ENCODE measurements around the gene CSNK1G1.
A peak's percentile ranks its signal among the peaks of the same experiment; 100 is the strongest.
"Not testable (repeated sequence)": the region's sequence is repeated elsewhere in the genome, so short reads cannot be mapped to it uniquely, and the experiment has no call there.

CSNK1G1 gene

GRCh38 chr15:64122444-64122843 lies 233.5 kb downstream of the CSNK1G1 start:
- H3K4me1 ChIP-seq (ENCODE audit: control insufficient read depth in 1 of 2, insufficient read depth in 2 of 2, low read length in 2 of 2): no peaks in the 10 kb centered on the region
- no peaks in the 10 kb centered on the region for H3K79me2 ChIP-seq (ENCODE audit: control insufficient read depth, insufficient read depth, low read length, poor library complexity)
- no peak overlapping the region for H2AFZ ChIP-seq (ENCODE audit: insufficient read depth, low read length, poor library complexity)
- H2BK120ac ChIP-seq (ENCODE audit: insufficient read depth, low read length, poor library complexity): no peak overlapping the region
- no peak overlapping the region for H3K18ac ChIP-seq (ENCODE audit: low read length)
- H2BK5ac ChIP-seq (ENCODE audit: low read depth, low read length, poor library complexity): no peak overlapping the region
- H3K79me1 ChIP-seq (ENCODE audit: low read length): no peaks in the 10 kb centered on the region
- WGBS (ENCODE audit: extremely low coverage, insufficient coverage, insufficient read length): no CpG with 5 or more reads among the region's 1 CpG
- no peak overlapping the region for H3K9ac ChIP-seq (ENCODE audit: low read length)
- no peak overlapping the region for H3K23ac ChIP-seq (ENCODE audit: low read length)
- H4K12ac ChIP-seq (ENCODE audit: low read depth, low read length): no peak overlapping the region
- no peak overlapping the region for H2AK5ac ChIP-seq (ENCODE audit: low read length)
- peak overlapping the region; percentile 31 for H3K4me2 ChIP-seq (ENCODE audit: low read length)
- H3K9me3 ChIP-seq (ENCODE audit: insufficient read depth, low read depth, low read length): no peaks in the 10 kb centered on the region
- H3K27ac ChIP-seq (ENCODE audit: low read depth, low read length): no peak overlapping the region
- no peak overlapping the region for H3K14ac ChIP-seq (ENCODE audit: low read length)
- no peaks in the 10 kb centered on the region for H3K27me3 ChIP-seq (ENCODE audit: insufficient read depth, low read length)
- no peak for DNase-seq
- no peak overlapping the region for H3K4me3 ChIP-seq (ENCODE audit: low read depth, low read length)
- no peak overlapping the region for H2BK12ac ChIP-seq (ENCODE audit: low read length)
- no peak overlapping the region for H4K91ac ChIP-seq (ENCODE audit: low read depth, low read length)
- no peak overlapping the region for H4K8ac ChIP-seq (ENCODE audit: low read depth, low read length)
- no peak overlapping the region for H3K4ac ChIP-seq (ENCODE audit: low read depth, low read length)
- peaks cover 13 to 28% of the 10 kb centered on the region in 2 experiments for H3K36me3 ChIP-seq (ENCODE audit: control insufficient read depth in 1 of 2, insufficient read depth in 2 of 2, low read length in 2 of 2)

- H3K4me1 ChIP-seq (ENCODE audit: control insufficient read depth in 1 of 2, insufficient read depth in 2 of 2, low read length in 2 of 2): no peaks in the 10 kb centered on the region
- no peaks in the 10 kb centered on the region for H3K79me2 ChIP-seq (ENCODE audit: control insufficient read depth, insufficient read depth, low read length, poor library complexity)
- no peaks in the 10 kb centered on the region for H3K27me3 ChIP-seq (ENCODE audit: insufficient read depth, low read length)
- no peak overlapping the region for H3K4me2 ChIP-seq (ENCODE audit: low read length)
- no peak overlapping the region for H2BK12ac ChIP-seq (ENCODE audit: low read length)
- H3K9ac ChIP-seq (ENCODE audit: low read length): no peak overlapping the region
- no CpG with 5 or more reads among the region's 4 CpGs for WGBS (ENCODE audit: extremely low coverage, insufficient coverage, insufficient read length)
- H3K14ac ChIP-seq (ENCODE audit: low read length): no peak overlapping the region
- no peak overlapping the region for H3K18ac ChIP-seq (ENCODE audit: low read length)
- no peak overlapping the region for H3K27ac ChIP-seq (ENCODE audit: low read depth, low read length)
- no peaks in the 10 kb centered on the region for H3K79me1 ChIP-seq (ENCODE audit: low read length)
- H2AK5ac ChIP-seq (ENCODE audit: low read length): no peak overlapping the region
- DNase-seq: no peak
- H3K36me3 ChIP-seq (ENCODE audit: control insufficient read depth in 1 of 2, insufficient read depth in 2 of 2, low read length in 2 of 2): peaks cover 16 to 28% of the 10 kb centered on the region in 2 experiments
- H4K91ac ChIP-seq (ENCODE audit: low read depth, low read length): no peak overlapping the region
- no peak overlapping the region for H2AFZ ChIP-seq (ENCODE audit: insufficient read depth, low read length, poor library complexity)
- no peak overlapping the region for H3K4ac ChIP-seq (ENCODE audit: low read depth, low read length)
- no peak overlapping the region for H4K8ac ChIP-seq (ENCODE audit: low read depth, low read length)
- H2BK5ac ChIP-seq (ENCODE audit: low read depth, low read length, poor library complexity): no peak overlapping the region
- no peak overlapping the region for H3K23ac ChIP-seq (ENCODE audit: low read length)
- H4K12ac ChIP-seq (ENCODE audit: low read depth, low read length): no peak overlapping the region
- H3K9me3 ChIP-seq (ENCODE audit: insufficient read depth, low read depth, low read length): no peaks in the 10 kb centered on the region
- H2BK120ac ChIP-seq (ENCODE audit: insufficient read depth, low read length, poor library complexity): no peak overlapping the region
- no peak overlapping the region for H3K4me3 ChIP-seq (ENCODE audit: low read depth, low read length)
Observed at GRCh38 chr15:64121614-64122013, 234.4 kb downstream of the CSNK1G1 start.

GRCh38 chr15:64120322-64120721 lies 235.7 kb downstream of the CSNK1G1 start:
- H2BK12ac ChIP-seq (ENCODE audit: low read length); H3K4ac ChIP-seq (ENCODE audit: low read depth, low read length); H3K79me2 ChIP-seq (ENCODE audit: control insufficient read depth, insufficient read depth, low read length, poor library complexity); H4K91ac ChIP-seq (ENCODE audit: low read depth, low read length); H2BK5ac ChIP-seq (ENCODE audit: low read depth, low read length, poor library complexity); H3K4me2 ChIP-seq (ENCODE audit: low read length); H3K9me3 ChIP-seq (ENCODE audit: insufficient read depth, low read depth, low read length); H2AFZ ChIP-seq (ENCODE audit: insufficient read depth, low read length, poor library complexity); H3K23ac ChIP-seq (ENCODE audit: low read length); H3K27me3 ChIP-seq (ENCODE audit: insufficient read depth, low read length); H3K27ac ChIP-seq (ENCODE audit: low read depth, low read length); DNase-seq; H3K4me3 ChIP-seq (ENCODE audit: low read depth, low read length); H3K4me1 ChIP-seq (ENCODE audit: control insufficient read depth in 1 of 2, insufficient read depth in 2 of 2, low read length in 2 of 2); H3K18ac ChIP-seq (ENCODE audit: low read length); H2AK5ac ChIP-seq (ENCODE audit: low read length); H3K14ac ChIP-seq (ENCODE audit: low read length); H3K79me1 ChIP-seq (ENCODE audit: low read length); H3K9ac ChIP-seq (ENCODE audit: low read length); H4K12ac ChIP-seq (ENCODE audit: low read depth, low read length); H4K8ac ChIP-seq (ENCODE audit: low read depth, low read length); H2BK120ac ChIP-seq (ENCODE audit: insufficient read depth, low read length, poor library complexity): not testable (repeated sequence)
- peaks cover 18 to 23% of the 10 kb centered on the region in 2 experiments for H3K36me3 ChIP-seq (ENCODE audit: control insufficient read depth in 1 of 2, insufficient read depth in 2 of 2, low read length in 2 of 2)
- no CpG with 5 or more reads among the region's 2 CpGs for WGBS (ENCODE audit: extremely low coverage, insufficient coverage, insufficient read length)

GRCh38 chr15:64117759-64118487 lies 238.1 kb downstream of the CSNK1G1 start:
- Histone ChIP-seq H3K27ac (ENCODE audit: low read depth, low read length) (no peak overlapping the region), H3K9me3 (ENCODE audit: insufficient read depth, low read depth, low read length) (no peaks in the 10 kb centered on the region), H2BK5ac (ENCODE audit: low read depth, low read length, poor library complexity) (no peak overlapping the region), H2BK12ac (ENCODE audit: low read length) (no peak overlapping the region), H4K8ac (ENCODE audit: low read depth, low read length) (no peak overlapping the region), H3K4me2 (ENCODE audit: low read length) (no peak overlapping the region), H3K9ac (ENCODE audit: low read length) (no peak overlapping the region), H2BK120ac (ENCODE audit: insufficient read depth, low read length, poor library complexity) (no peak overlapping the region), H3K79me2 (ENCODE audit: control insufficient read depth, insufficient read depth, low read length, poor library complexity) (no peaks in the 10 kb centered on the region), H3K18ac (ENCODE audit: low read length) (no peak overlapping the region), H3K4ac (ENCODE audit: low read depth, low read length) (no peak overlapping the region), H2AK5ac (ENCODE audit: low read length) (no peak overlapping the region), H3K4me3 (ENCODE audit: low read depth, low read length) (no peak overlapping the region), H3K23ac (ENCODE audit: low read length) (no peak overlapping the region), H3K14ac (ENCODE audit: low read length) (no peak overlapping the region), H3K27me3 (ENCODE audit: insufficient read depth, low read length) (no peaks in the 10 kb centered on the region), H2AFZ (ENCODE audit: insufficient read depth, low read length, poor library complexity) (no peak overlapping the region), H4K12ac (ENCODE audit: low read depth, low read length) (no peak overlapping the region), H3K36me3 (ENCODE audit: control insufficient read depth in 1 of 2, insufficient read depth in 2 of 2, low read length in 2 of 2) (peaks cover 22% of the 10 kb centered on the region in 2 experiments), H3K4me1 (ENCODE audit: control insufficient read depth in 1 of 2, insufficient read depth in 2 of 2, low read length in 2 of 2) (no peaks in the 10 kb centered on the region), H4K91ac (ENCODE audit: low read depth, low read length) (no peak overlapping the region), H3K79me1 (ENCODE audit: low read length) (no peaks in the 10 kb centered on the region)
- no CpG with 5 or more reads among the region's 5 CpGs for WGBS (ENCODE audit: extremely low coverage, insufficient coverage, insufficient read length)
- DNase-seq: no peak
